HG03135 (cell line): ENCODE measurements around the gene GPR183.
A peak's percentile ranks its signal among the peaks of the same experiment; 100 is the strongest.

Source experiments
- ATAC-seq: cut with Tn5 transposase; IDR thresholded peaks from one replicate; pipeline ENCODE4 v1.9.1; 2021; ENCODE audit warnings: mild to moderate bottlenecking, moderate library complexity; ENCODE audit not compliant: unreplicated experiment

GPR183 gene

GRCh38 chr13:99307247-99307646 is at the start of gene GPR183:
Gene GPR183, minus strand, starts transcription at chr13:99307399. Its CDS starts 11,254 bp downstream, at chr13:99296145.
- ATAC-seq, result peak; percentile 67

GRCh38 chr13:99356262-99357091 is 49.3 kb upstream of the GPR183 start:
- ATAC-seq, result peak; percentile 80

GRCh38 chr13:99356012-99356261 is 48.7 kb upstream of the GPR183 start:
- ATAC-seq, result no peak

- no peak for ATAC-seq
These were observed 48.2 kb upstream of the GPR183 start for GRCh38 chr13:99355267-99356011.

- no peak for ATAC-seq
These were observed 47.3 kb upstream of the GPR183 start for GRCh38 chr13:99354371-99354951.

- ATAC-seq, result no peak
These were observed 46.6 kb upstream of the GPR183 start for GRCh38 chr13:99353836-99354235.

GRCh38 chr13:99353246-99353600 is 46.0 kb upstream of the GPR183 start:
- ATAC-seq, result no peak

- no peak for ATAC-seq
These were observed 45.4 kb upstream of the GPR183 start for GRCh38 chr13:99352351-99353245.

- no peak for ATAC-seq
These were observed 44.6 kb upstream of the GPR183 start for GRCh38 chr13:99351772-99352171.

- no peak for ATAC-seq
These were observed 43.0 kb upstream of the GPR183 start for GRCh38 chr13:99350191-99350590.

- no peak for ATAC-seq
These were observed 40.8 kb upstream of the GPR183 start for GRCh38 chr13:99347911-99348451.

- no peak for ATAC-seq
These were observed 40.2 kb upstream of the GPR183 start for GRCh38 chr13:99347335-99347878.

GRCh38 chr13:99346335-99347042 is 39.3 kb upstream of the GPR183 start:
- ATAC-seq, result no peak

- no peak for ATAC-seq
These were observed 38.1 kb upstream of the GPR183 start for GRCh38 chr13:99345345-99345744.

GRCh38 chr13:99344610-99345208 is 37.5 kb upstream of the GPR183 start:
- ATAC-seq, result no peak

- ATAC-seq, result no peak
These were observed 35.6 kb upstream of the GPR183 start for GRCh38 chr13:99342723-99343315.

- ATAC-seq, result no peak
These were observed 34.9 kb upstream of the GPR183 start for GRCh38 chr13:99341969-99342722.

GRCh38 chr13:99340638-99341037 is 33.4 kb upstream of the GPR183 start:
- ATAC-seq, result no peak
